Testis (tissue), 3 donors: ENCODE results near the gene GPC6. TPM values are rescaled to one million over a fixed set of nuclear protein-coding genes. Genes with fewer than 3 reads are reported as not detected.

Experiments
- DNase-seq: peaks from one replicate; pipeline ENCODE4 v3.0.0-alpha.2; 2019
- H3K27ac ChIP-seq, 2 donors: fragments of 200-600 bp; sonication (generic); one replicate each; pipeline ENCODE4 v1.5.1; 2019
- H3K27me3 ChIP-seq: fragments of 200-600 bp; sonication (generic); one replicate; pipeline ENCODE4 v1.5.1; 2019
- H3K36me3 ChIP-seq: fragments of 200-600 bp; sonication (generic); one replicate; pipeline ENCODE4 v1.5.1; 2017; ENCODE audit warnings: low read depth; ENCODE audit errors: missing control alignments
- H3K4me1 ChIP-seq: fragments of 200-600 bp; sonication (generic); one replicate; pipeline ENCODE4 v1.5.1; 2019
- H3K4me3 ChIP-seq, 2 donors: fragments of 200-600 bp; sonication (generic); one replicate each; pipeline ENCODE4 v1.5.1; 2017 to 2019
- H3K9me3 ChIP-seq: fragments of 200-600 bp; sonication (generic); one replicate; pipeline ENCODE4 v1.5.1; 2017
- POLR2A ChIP-seq: fragments of 450-650 bp; IDR thresholded peaks from one replicate; pipeline ENCODE4 v1.6.1; 2017; ENCODE audit warnings: antibody characterized with exemption, mild to moderate bottlenecking, moderate library complexity
- WGBS, 2 donors: methylation state at CpG; one replicate each; pipeline ENCODE4 v1.1.5; 2018; 5-methylcytosine and 5-hydroxymethylcytosine counted together
- intact Hi-C: fragments of 100-400 bp; cut with DNase I; formaldehyde crosslinking; loops from one replicate; pipeline ENCODE4 v1.15.1; 2023; ENCODE audit warnings: low total_unique reads
- polyA plus RNA-seq: library from polyadenylated mRNA; stranded (reverse); fragments of 350-450 nt; fragmentation: Illumina TruSeq; extraction: RNeasy Lipid Tissue Mini Kit (QIAGEN cat#74804); gene quantifications from one replicate; pipeline ENCODE4 v1.2.3, GENCODE V29; 2014; ENCODE audit warnings: low read depth, low replicate concordance; ENCODE audit not compliant: insufficient read depth
- total RNA-seq, 2 donors: library from RNA; depleted of rRNA; stranded (reverse); fragments of >200 nt; gene quantifications; one replicate each; pipeline ENCODE4 v1.2.3, GENCODE V29; 2016
- TF ChIP-seq, protein P1 (sequence below), 3 experiments: fragments of 450-650 bp in 2 of 3; fragments of 200-600 bp in 1 of 3; sonication (generic) in 1 of 3; IDR thresholded peaks; one replicate each; pipeline ENCODE4 v1.5.1; 2016 to 2019; ENCODE audit warnings: antibody characterized with exemption in 3 of 3, mild to moderate bottlenecking in 2 of 3, moderate library complexity in 1 of 3

The GPC6 gene
- total and polyA plus RNA-seq, 3 donors from 2014 or later = 2.2 to 6.9 (median 4.3) TPM

DNA sequence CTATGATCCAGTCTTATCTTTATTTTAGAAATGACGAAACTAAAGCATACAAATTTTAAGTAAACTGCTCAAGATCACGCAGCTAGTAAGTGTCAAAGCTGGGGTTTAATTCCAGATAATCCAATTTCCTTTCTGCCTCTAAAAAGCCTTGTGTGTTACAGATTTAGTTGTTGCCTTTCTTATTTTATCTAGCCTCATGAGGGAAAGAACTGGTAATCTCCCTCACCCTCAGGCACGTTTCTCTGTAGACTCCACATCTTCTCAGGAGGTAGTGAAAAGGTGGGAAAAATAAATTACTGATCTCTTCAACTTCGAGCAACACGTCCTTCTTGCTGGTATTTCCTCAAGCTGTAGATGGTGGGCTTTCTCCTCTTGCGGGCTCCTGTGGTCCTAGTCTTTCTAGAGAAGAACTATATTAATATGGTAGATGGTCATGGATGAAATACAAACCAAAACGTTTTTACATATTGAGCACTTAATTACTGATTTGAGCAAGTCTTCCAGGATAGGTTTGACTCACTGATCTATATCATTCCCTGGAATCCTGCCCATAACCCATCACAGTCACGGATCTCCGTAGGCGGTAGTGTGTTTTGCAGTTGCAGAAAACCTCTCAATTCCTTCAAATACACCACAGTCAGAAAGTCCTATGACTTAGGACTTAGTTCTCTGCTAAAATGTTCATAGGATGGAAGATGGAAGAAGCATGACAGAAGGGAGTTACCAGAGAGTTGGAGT lies 733.4 kb downstream of the GPC6 start:
- no peak for TF ChIP-seq POLR2A
- intact Hi-C loops = no loop called here
- H3K4me1 ChIP-seq = no peaks in the 10 kb centered on the region
- H3K27me3 ChIP-seq = no peaks in the 10 kb centered on the region
- 82 to 84% methylated on average over 10 of the region's 10 CpGs for WGBS, 2 donors
- no peak overlapping the region for H3K4me3 ChIP-seq
- H3K36me3 ChIP-seq = no peaks in the 10 kb centered on the region
- no peak for DNase-seq
- H3K27ac ChIP-seq = no peak overlapping the region
- H3K9me3 ChIP-seq = no peaks in the 10 kb centered on the region

DNA sequence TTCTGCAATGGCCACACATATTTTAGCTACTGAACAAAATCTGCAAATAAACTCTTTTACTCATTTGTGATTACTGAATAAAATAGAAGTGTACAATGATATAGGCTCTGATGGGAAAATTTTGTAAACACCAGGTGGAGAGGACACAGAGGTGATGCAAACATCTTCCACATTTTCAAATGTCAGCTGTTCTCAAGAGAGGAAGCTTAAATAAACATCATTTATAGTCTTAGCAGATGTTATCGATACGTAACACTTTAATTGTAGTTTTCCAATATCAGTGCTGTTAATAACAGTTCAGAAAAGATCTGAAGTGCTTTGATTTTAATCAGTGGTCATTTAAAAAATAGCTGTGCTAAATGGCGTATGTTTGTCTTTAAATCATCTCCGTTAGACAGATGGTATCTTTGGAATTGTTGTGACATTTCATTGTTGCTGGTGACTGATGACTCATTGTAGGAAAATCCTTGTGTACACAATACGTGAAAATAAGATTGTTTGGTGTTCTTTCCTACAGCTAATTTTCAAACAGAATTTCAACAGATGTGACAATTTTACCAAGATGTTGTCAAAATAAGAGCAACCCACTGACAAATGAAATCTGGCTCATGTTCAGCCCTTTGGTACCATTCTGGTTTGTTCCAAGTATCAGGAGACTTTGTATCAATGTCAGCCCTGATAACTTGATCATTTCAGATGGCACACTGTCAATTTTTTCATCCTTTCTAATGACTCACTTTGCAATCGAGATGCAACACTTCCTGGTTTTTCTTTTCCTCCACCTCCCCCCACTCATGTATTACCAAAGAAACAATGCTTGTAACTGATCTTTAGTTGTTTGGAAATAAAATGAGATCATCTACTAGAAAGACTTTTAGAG lies 736.9 kb downstream of the GPC6 start:
- H3K4me1 ChIP-seq = no peaks in the 10 kb centered on the region
- no peaks in the 10 kb centered on the region for H3K27me3 ChIP-seq
- DNase-seq = no peak
- 86 to 87% methylated on average over 6 of the region's 6 CpGs for WGBS, 2 donors
- H3K36me3 ChIP-seq = no peaks in the 10 kb centered on the region
- H3K27ac ChIP-seq = no peak overlapping the region
- intact Hi-C loops = no loop called here
- TF ChIP-seq POLR2A = no peak
- TF ChIP-seq, protein P1, sequence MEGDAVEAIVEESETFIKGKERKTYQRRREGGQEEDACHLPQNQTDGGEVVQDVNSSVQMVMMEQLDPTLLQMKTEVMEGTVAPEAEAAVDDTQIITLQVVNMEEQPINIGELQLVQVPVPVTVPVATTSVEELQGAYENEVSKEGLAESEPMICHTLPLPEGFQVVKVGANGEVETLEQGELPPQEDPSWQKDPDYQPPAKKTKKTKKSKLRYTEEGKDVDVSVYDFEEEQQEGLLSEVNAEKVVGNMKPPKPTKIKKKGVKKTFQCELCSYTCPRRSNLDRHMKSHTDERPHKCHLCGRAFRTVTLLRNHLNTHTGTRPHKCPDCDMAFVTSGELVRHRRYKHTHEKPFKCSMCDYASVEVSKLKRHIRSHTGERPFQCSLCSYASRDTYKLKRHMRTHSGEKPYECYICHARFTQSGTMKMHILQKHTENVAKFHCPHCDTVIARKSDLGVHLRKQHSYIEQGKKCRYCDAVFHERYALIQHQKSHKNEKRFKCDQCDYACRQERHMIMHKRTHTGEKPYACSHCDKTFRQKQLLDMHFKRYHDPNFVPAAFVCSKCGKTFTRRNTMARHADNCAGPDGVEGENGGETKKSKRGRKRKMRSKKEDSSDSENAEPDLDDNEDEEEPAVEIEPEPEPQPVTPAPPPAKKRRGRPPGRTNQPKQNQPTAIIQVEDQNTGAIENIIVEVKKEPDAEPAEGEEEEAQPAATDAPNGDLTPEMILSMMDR (IDR thresholded peaks at IDR 0.05) = no peak
- no peak overlapping the region for H3K4me3 ChIP-seq
- no peaks in the 10 kb centered on the region for H3K9me3 ChIP-seq

DNA sequence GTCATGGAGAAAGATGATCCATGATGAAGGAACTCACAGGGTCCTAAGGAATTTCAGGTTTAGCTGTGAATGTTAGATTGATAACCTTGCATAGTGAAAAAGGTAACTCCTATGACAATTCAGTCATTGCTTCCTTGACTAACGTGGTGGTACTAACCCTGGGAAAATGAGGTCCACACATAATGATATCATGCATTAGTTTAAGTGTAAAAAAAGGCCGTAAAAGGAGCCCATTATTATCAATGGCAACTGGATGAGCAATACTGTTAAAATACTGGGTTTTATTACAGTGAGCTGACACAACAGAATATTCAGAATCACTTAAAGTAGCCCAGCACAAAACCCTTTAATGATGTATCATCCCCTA lies 737.5 kb downstream of the GPC6 start:
- WGBS, 2 donors = 79 to 87% methylated on average over 2 of the region's 2 CpGs
- Histone ChIP-seq H3K27me3 (no peaks in the 10 kb centered on the region), H3K27ac (no peak overlapping the region), H3K36me3 (no peaks in the 10 kb centered on the region), H3K9me3 (no peaks in the 10 kb centered on the region), H3K4me1 (no peaks in the 10 kb centered on the region), H3K4me3 (no peak overlapping the region)
- intact Hi-C loops = no loop called here
- no peak for DNase-seq
- no peak for TF ChIP-seq POLR2A
- TF ChIP-seq, protein P1 (IDR thresholded peaks at IDR 0.05) = no peak

DNA sequence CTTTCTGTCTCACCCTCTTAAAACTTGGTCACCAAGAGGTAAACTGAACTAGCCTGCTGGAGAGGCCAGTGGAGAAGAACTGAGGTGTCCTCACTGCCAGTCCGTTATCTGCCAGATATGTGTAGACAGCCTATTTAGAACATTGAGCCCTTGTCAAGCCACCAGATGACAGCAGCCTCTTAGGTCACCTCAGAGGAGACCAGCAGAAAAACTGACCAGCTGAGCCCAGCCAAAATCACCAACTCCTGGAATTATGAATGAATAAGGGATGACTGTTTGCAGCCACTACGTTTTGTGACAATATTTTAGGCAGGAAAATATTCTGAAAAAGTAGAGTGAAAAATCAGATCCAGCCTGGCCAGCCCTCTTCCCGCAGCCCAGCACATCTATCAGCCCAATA lies 739.0 kb downstream of the GPC6 start:
- TF ChIP-seq POLR2A = no peak
- TF ChIP-seq, protein P1 (IDR thresholded peaks at IDR 0.05) = no peak
- no peaks in the 10 kb centered on the region for H3K9me3 ChIP-seq
- no peaks in the 10 kb centered on the region for H3K27me3 ChIP-seq
- H3K36me3 ChIP-seq = no peaks in the 10 kb centered on the region
- H3K4me3 ChIP-seq = no peak overlapping the region
- no peaks in the 10 kb centered on the region for H3K4me1 ChIP-seq
- intact Hi-C loops = no loop called here
- H3K27ac ChIP-seq = no peak overlapping the region
- no peak for DNase-seq
- 86 to 97% methylated on average over 3 of the region's 3 CpGs for WGBS, 2 donors

DNA sequence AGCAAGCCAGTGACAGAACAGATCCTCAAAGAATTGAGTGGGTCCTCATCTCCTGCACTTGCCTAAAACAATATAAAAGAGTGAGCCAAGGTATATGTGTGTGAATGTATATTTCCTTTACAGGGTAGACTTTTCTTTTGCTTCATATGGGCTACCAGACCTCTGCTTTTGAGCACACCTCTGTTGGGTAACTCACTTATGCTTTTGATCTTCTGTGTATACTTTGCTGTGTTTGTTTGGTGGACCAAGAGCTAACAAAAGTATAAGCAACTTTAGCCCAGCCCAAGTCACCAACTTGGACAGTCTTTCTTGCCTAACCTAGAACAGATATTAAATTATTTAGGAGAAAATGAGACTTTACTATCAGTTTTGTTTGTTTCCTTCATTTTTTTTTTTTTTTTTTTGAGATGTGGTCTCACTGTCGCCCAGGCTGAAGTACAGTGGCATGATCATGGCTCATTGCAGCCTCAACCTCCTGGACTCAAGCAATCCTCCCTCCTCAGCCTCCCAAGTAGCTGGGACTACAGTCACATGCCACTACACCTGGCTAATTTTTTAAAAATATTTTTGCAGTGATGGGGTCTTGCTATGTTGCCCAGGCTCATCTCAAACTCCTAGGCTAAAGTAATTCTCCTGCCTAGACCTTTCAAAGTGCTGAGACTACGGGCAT lies 739.8 kb downstream of the GPC6 start:
- TF ChIP-seq POLR2A = no peak
- Histone ChIP-seq H3K27ac (no peak overlapping the region), H3K4me1 (no peaks in the 10 kb centered on the region), H3K4me3 (no peak overlapping the region), H3K36me3 (no peaks in the 10 kb centered on the region), H3K27me3 (no peaks in the 10 kb centered on the region), H3K9me3 (no peaks in the 10 kb centered on the region)
- WGBS, 2 donors = 92 to 100% methylated on average over 2 of the region's 2 CpGs
- intact Hi-C loops = no loop called here
- DNase-seq = no peak
